Ectodermal cell (in vitro differentiated cells): ENCODE results near the gene FLNA.

Source experiments
- H3K27ac ChIP-seq: 2 replicates; pipeline ENCODE4 v1.7.0; 2013; ENCODE audit warnings: mild to moderate bottlenecking, low read depth, low read length; ENCODE audit not compliant: insufficient read depth, poor library complexity, severe bottlenecking
- H3K27me3 ChIP-seq: 2 replicates; pipeline ENCODE4 v1.7.0; 2013; ENCODE audit warnings: mild to moderate bottlenecking, low read length; ENCODE audit not compliant: insufficient read depth, control insufficient read depth, poor library complexity, severe bottlenecking
- H3K36me3 ChIP-seq: one replicate; pipeline ENCODE4 v1.7.0; 2013; ENCODE audit warnings: low read length; ENCODE audit not compliant: control insufficient read depth, insufficient read depth
- H3K4me1 ChIP-seq: one replicate; pipeline ENCODE4 v1.7.0; 2013; ENCODE audit warnings: low read length; ENCODE audit not compliant: control insufficient read depth, insufficient read depth
- H3K4me3 ChIP-seq: 2 replicates; pipeline ENCODE4 v1.7.0; 2013; ENCODE audit warnings: low read depth, low read length, control low read depth; ENCODE audit not compliant: insufficient read depth
- H3K9me3 ChIP-seq: 2 replicates; pipeline ENCODE4 v1.7.0; 2013; ENCODE audit warnings: mild to moderate bottlenecking, low read length, moderate library complexity; ENCODE audit not compliant: control insufficient read depth
- WGBS, 2 experiments: methylation state at CpG; one replicate each; pipeline ENCODE4 v1.1.7; 2013; ENCODE audit warnings: missing lambda C conversion rate in 2 of 2; 5-methylcytosine and 5-hydroxymethylcytosine counted together

FLNA gene

DNA sequence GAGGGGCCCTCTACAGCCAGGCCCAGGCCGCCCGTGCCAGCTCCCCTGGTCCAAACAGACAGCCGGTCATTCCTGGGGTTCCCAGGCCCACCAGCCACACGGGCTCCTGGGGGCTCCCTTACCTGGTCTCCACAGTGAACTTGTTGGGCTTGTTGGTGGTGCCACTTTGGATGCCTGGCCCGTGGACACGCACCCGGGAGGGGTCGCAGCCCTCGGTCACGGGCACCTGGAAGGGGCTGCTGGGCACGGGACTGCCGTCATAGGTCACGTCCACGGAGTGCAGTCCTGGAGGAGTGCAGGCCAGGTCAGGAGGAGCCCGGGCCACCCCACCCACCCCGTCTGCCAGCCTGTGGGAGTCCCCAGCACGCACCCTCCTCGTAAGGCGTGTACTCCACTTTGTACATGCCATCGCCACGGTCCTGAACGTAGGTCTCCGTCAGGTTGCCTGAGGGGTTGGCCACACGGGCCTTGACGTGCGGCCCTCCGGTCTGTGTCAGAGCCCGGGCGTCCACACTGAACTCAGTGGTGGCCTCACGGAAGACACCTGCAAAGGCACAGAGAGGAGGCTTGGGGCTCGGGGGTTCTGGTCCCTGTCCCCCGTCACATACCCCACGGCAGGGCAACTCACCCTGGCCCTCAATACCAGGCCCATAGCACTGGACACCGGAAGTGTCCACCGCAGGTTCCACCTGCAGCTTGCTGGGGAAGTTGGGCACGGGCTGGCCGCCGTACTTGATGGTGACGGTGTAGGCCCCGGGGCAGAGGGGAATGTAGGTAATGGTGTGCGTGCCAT, 14.9 kb downstream of the FLNA start:
- Histone ChIP-seq H3K27ac (no peak overlapping the region), H3K4me3 (no peak overlapping the region), H3K36me3 (peaks cover 53% of the 10 kb centered on the region), H3K4me1 (no peaks in the 10 kb centered on the region), H3K27me3 (no peaks in the 10 kb centered on the region), H3K9me3 (no peaks in the 10 kb centered on the region)
- WGBS, 2 experiments = 97% methylated on average over 41 of the region's 41 CpGs

DNA sequence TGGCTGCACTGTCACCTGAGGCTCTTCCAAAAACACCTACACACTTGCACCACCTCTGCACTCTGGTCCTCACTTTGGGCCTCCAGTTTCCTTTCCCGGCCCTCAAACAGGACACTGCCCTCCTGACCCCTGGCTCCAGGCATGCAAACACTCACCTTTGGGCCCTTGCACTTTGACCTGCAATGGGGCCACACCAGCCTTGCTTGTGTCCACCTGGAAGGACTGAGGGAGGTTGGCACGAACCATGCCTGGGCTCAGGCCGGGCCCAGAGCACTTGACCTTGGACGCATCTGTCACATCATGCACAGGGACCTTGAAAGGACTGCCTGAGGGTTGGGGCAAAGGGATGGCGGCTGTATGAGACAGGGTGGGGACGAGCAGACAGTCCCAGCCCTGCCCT, 15.6 kb downstream of the FLNA start:
- Histone ChIP-seq H3K27ac (no peak overlapping the region), H3K4me1 (no peaks in the 10 kb centered on the region), H3K4me3 (no peak overlapping the region), H3K36me3 (peaks cover 54% of the 10 kb centered on the region), H3K27me3 (no peaks in the 10 kb centered on the region), H3K9me3 (no peaks in the 10 kb centered on the region)
- WGBS, 2 experiments = 97 to 98% methylated on average over 6 of the region's 6 CpGs

DNA sequence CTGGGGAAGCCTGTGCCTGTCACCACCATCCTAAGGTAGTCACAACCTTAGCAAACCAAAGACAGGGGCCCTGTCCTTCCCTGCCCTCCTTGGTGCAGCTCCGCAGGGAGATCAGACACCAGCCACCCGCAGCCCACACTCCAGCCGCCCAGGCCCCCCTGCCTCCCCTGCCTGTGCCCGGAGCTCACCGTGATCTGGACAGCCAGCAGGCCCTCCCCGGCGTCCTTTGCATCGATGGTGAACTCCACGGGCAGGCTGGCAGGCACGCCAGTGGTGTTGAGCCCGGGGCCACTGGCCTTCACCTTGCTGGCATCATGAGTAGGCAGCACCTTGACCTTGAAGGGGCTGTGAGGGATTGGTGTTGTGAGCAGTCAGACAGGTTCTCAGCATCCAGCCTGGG, 16.4 kb downstream of the FLNA start:
- WGBS, 2 experiments = 96 to 98% methylated on average over 11 of the region's 11 CpGs
- Histone ChIP-seq H3K4me3 (no peak overlapping the region), H3K27me3 (no peaks in the 10 kb centered on the region), H3K27ac (no peak overlapping the region), H3K36me3 (peaks cover 58% of the 10 kb centered on the region), H3K4me1 (no peaks in the 10 kb centered on the region), H3K9me3 (no peaks in the 10 kb centered on the region)

DNA sequence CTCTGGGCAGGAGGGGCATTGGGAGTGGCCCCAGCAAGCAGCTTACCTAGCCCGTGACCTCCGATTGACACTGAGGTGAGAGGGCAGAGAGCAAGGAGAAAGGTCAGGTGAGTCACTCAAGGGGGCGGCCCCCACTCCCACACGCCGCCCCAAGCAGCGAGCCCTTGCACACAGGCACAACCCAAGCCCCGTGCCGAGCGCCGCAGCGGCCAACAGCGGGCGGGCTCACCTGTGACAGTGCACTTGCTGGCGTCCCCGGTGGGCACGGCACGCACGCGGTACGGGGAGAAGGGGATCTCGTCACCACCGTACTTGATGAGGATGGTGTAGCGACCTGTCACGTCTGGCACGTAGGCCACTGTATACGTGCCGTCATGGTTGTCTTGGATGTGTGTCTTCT, 17.2 kb downstream of the FLNA start:
- no peaks in the 10 kb centered on the region for H3K9me3 ChIP-seq
- peaks cover 63% of the 10 kb centered on the region for H3K36me3 ChIP-seq
- H3K27ac ChIP-seq = no peak overlapping the region
- WGBS, 2 experiments = 97% methylated on average over 27 of the region's 27 CpGs
- no peaks in the 10 kb centered on the region for H3K4me1 ChIP-seq
- H3K27me3 ChIP-seq = no peaks in the 10 kb centered on the region
- H3K4me3 ChIP-seq = no peak overlapping the region

DNA sequence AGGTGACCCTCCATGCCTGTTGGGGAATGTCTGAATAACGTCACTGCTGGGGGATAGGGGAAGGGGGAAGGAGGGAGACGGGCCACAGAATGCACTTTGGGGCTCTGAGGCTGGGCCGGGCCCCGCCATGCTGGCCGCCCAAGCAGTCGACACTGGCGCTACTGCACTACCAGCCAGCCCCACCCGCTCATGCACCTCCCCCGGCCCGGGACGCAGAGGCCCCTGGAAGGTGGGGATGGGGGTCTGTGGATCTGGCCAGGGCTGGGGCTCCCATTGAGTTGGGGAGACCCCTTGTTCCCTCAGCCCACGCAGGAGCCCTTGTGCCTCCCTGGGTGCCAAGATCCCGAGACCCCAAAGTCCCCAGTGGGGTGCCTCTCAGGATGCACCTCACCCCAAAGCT, 17.8 kb downstream of the FLNA start:
- Histone ChIP-seq H3K27me3 (no peaks in the 10 kb centered on the region), H3K4me1 (no peaks in the 10 kb centered on the region), H3K9me3 (no peaks in the 10 kb centered on the region), H3K36me3 (peaks cover 63% of the 10 kb centered on the region), H3K4me3 (no peak overlapping the region), H3K27ac (no peak overlapping the region)
- 91 to 96% methylated on average over 13 of the region's 13 CpGs for WGBS, 2 experiments

DNA sequence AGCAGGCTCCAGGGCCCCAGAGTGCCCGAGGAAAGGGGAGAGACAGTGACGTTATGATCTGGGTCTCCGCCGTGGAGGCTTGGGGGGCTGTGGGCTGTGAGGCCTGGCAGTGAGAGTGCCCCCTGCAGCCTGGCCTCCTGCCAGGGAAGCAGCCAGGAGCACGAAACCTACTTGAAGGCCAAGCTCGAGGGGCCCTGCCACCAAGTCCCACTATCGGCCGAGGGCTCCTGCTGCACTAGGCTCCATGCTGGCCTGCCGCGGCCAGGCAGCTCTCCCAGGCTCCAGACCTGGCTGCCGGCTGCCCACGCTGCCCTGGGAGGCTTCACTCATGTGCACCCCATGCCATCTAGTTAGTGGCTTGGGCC, 18.7 kb downstream of the FLNA start:
- H3K9me3 ChIP-seq = no peaks in the 10 kb centered on the region
- peaks cover 60% of the 10 kb centered on the region for H3K36me3 ChIP-seq
- H3K4me1 ChIP-seq = no peaks in the 10 kb centered on the region
- H3K27ac ChIP-seq = no peak overlapping the region
- H3K4me3 ChIP-seq = no peak overlapping the region
- WGBS, 2 experiments = 93 to 95% methylated on average over 12 of the region's 12 CpGs
- H3K27me3 ChIP-seq = no peaks in the 10 kb centered on the region

DNA sequence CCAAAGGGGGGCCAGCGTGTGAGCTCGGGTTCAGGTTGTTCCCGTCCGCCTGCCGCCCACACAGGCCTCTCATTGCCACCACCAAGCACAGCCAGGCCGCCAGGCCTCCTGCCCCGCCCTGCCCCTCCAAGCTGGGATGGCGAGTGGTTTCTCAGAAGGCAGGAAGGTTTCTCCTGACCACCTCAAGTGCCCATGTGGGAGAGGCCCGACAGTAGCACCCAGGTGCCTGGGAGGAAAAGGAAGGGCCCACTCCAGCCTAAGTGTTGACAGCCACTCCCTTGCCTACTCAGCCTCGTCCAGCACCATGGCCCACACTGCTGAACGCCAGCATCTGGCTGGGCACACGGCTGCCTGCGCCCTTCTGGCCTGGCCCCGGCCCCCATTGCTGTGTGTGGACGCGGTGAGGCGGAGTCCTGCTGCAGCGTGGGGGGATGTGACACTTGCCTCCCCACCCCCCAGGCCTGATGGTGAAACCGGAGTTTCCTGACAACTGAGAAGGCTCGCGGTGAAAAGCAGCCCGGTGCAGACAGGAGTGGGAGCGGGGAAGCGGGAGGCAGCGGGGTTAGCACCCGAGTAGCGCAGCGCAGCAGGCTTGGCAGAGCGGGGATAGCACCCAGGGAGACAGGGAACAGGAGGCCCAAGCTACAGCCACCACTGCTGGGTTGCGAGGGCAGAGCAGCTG, 19.2 kb downstream of the FLNA start:
- no peaks in the 10 kb centered on the region for H3K27me3 ChIP-seq
- H3K4me3 ChIP-seq = no peak overlapping the region
- no peak overlapping the region for H3K27ac ChIP-seq
- WGBS, 2 experiments = 94 to 96% methylated on average over 30 of the region's 30 CpGs
- H3K4me1 ChIP-seq = no peaks in the 10 kb centered on the region
- H3K9me3 ChIP-seq = no peaks in the 10 kb centered on the region
- peaks cover 59% of the 10 kb centered on the region for H3K36me3 ChIP-seq

DNA sequence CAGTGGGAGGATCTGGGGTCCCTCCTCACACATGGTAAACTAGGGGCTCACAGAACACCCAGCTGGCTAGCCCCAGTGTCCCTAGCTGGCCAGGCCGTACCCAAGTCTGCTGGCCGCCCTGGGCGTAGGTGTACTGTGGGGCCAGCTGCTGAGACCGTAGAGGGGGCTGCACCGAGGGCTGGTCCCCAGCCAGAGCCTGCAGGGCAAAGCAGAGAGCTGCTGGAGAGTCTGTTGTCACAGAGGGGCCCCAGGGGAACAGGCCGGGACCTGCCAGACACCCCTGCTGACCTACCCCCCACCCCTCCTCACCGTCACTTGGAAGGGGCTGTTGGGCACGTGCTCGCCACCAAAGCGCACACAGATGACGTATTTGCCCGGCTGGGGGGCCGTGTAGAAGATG, 19.9 kb downstream of the FLNA start:
- 96 to 97% methylated on average over 13 of the region's 13 CpGs for WGBS, 2 experiments
- peaks cover 59% of the 10 kb centered on the region for H3K36me3 ChIP-seq

DNA sequence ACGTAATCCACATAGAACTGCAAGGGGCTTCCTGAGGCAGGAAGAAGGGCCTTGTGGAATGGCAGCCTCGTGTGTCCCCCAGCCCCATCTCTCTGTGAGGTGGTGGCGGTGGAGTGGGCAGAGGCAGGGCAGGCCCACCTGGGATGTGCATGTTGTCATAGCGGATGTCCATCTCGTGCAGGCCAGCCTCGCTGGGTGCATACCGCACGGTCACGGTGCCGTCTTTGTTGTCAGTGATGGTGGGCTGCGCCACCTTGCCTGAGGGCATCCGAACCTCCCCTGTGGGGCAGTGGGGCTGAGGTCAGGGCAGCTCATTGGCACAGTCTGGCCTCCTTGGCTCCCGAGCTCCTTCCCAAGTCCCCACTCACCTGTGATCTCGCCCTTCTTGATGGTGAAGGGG, 20.4 kb downstream of the FLNA start:
- no peaks in the 10 kb centered on the region for H3K27me3 ChIP-seq
- 93 to 96% methylated on average over 14 of the region's 14 CpGs for WGBS, 2 experiments
- H3K4me3 ChIP-seq = no peak overlapping the region
- peaks cover 56% of the 10 kb centered on the region for H3K36me3 ChIP-seq
- no peaks in the 10 kb centered on the region for H3K4me1 ChIP-seq
- H3K27ac ChIP-seq = no peak overlapping the region
- H3K9me3 ChIP-seq = no peaks in the 10 kb centered on the region

More for the DNA sequence above, 19.9 kb downstream of the FLNA start:
- no peaks in the 10 kb centered on the region for H3K4me1 ChIP-seq
- no peak overlapping the region for H3K27ac ChIP-seq
- no peaks in the 10 kb centered on the region for H3K9me3 ChIP-seq
- no peak overlapping the region for H3K4me3 ChIP-seq
- H3K27me3 ChIP-seq = no peaks in the 10 kb centered on the region

DNA sequence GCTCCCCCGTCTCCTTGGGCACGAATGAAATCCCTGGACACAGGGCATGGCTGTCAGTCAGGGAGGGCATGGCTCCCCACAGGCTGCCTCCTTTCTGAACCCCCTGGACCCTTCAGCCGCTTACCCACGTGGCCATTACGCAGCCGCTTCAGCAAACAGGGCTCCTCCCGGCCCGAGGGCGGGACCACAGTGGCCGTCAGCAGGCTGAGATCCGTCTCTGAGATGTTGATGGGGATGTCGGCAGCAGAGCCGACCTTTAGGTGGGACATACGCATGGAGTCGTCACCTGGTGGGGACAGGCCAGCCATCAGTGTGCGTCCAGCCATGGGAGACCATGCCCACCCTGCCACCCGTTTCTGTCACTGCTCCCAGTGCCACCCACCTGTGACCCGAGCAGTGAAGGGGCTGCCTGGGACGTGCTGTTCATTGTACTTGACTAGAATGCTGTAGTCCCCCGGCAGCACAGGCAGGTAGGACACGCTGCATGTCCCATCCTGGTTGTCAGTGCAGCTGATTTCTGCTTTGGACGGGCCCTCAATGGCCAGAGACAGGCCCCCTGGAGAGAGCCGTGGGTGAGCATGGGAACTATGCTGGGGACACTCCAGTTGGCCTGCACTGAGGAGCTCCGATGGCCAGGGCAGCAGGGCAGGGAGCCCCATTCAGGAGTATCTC, 21.1 kb downstream of the FLNA start:
- Histone ChIP-seq H3K27me3 (no peaks in the 10 kb centered on the region), H3K9me3 (no peaks in the 10 kb centered on the region), H3K4me1 (no peaks in the 10 kb centered on the region), H3K4me3 (no peak overlapping the region), H3K36me3 (peaks cover 56% of the 10 kb centered on the region), H3K27ac (no peak overlapping the region)
- 96 to 97% methylated on average over 24 of the region's 24 CpGs for WGBS, 2 experiments
